Measurements from ENCODE around the gene TEX264. TPM values are rescaled to one million over a fixed set of nuclear protein-coding genes. Genes with fewer than 3 reads are reported as not detected.

Gene TEX264
- polyA plus RNA-seq, 1 donor = 21.7 TPM

DNA sequence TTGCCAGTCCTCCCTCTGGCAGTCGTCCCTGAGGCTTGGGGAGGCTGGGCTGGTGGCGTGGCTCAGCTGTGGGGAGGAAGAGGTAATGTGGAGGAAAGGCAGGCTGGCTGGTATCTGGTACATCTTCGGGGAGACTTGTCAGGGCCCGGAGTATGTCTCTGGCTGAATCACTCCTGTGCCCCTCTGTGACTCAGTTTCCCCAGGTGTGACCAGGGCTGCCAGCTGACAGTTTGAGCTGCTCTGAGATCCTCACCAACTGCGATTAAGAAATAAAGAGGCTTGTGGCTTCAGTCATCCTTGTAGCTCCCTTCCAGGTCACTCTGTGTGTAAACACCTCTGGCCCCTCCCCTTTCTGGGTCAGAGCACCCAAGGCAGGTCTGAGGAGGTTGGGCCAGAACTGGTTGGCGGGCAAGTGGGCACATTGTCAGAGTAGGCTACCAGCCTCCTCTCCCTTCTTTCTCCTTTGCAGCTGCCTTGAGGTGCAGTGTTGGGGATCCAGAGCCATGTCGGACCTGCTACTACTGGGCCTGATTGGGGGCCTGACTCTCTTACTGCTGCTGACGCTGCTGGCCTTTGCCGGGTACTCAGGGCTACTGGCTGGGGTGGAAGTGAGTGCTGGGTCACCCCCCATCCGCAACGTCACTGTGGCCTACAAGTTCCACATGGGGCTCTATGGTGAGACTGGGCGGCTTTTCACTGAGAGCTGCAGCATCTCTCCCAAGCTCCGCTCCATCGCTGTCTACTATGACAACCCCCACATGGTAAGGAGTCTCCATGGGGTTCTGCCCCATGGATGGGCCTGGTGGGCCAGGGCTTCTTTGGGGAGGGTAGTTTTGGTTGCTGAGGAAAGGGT, 3.0 kb downstream of the TEX264 start:
- DNase-seq (ENCODE audit: low read depth) = no peak

DNA sequence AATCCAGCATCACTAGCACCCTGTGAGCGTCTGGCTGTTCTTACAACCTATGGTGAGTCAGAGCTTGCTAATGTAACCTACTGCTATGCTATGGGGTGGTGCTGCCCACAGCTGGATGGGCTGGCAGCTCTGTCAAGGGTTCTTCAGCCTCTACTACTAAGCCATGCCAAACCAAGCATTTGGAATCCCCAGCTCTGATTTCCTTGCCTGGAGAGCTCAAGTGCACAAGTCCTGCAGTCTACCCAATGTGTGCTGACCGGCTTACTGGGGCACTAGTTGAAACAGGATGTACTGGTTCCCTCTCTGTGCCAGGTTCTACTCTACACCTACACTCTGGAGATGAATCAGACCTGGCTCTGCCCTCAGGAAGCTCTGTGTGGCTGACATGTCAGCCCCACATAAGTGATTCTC, 4.2 kb downstream of the TEX264 start:
- DNase-seq (ENCODE audit: low read depth) = no peak

DNA sequence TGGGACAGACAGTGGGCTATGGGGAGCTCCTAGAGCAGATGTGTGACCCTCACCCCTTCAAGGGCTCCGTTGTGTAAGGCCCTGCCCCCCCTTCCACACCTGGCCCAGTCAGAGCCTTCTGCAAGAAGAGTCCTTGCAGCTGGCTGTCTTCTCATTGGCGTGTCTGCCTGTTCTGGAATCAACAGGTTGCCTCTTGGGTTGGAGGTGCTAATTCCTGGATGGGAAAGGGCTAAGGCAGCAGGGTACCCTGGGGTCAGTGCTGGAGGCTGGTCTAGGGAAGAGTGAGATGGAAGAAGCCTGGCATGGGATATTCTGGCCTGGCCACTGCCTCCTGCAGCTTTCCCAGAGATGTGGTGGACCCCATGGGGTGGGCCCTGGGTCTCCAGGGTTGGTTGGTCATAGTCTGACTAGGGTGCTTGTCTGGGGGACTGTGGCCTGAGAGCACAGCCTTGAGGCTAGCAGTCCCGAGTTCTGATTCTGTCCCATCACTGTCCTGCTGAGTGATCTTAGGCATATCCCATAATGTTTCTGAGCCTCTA, 5.1 kb downstream of the TEX264 start:
- DNase-seq (ENCODE audit: low read depth) = no peak

DNA sequence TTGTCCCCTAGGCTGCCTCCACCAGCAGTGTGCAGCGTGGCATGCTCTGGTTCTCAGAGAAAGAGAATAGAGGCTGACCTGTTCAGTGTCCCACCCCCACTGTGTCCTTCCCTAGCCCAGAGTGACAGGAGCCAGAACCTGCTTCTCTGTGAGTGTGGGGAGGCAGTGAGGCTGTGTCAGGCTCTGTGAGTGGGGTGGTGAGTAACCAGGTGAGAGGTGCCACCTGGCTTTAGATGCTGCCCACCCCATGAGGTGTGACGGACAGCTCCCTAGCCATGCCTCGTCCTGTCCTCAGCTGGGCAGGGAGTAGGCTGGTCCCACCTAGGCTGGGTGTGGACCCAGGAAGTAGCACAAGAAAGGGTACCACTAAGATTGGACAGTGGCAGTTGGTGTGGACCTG, 6.3 kb downstream of the TEX264 start:
- no peak for DNase-seq (ENCODE audit: low read depth)

DNA sequence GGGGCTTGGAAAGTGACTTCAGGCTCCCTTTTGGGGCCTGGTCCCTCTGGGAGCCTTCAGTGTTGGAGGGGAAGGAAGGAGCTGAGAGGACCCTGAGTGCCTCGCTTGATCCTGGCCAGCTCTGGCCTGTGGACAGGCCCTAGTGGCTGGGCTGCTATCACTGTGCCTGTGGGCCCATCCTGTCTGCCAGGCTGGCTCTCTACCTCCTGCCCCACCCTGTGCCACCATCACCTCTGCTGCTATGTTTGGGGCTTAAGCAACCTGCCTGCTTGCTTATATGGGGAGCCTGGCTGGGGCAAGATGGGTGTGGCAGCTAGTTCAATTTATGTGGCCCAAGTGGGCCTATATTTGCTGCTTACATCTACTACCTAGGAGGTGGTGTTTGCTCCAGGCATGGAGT, 7.1 kb downstream of the TEX264 start:
- no peak for DNase-seq (ENCODE audit: low read depth)

DNA sequence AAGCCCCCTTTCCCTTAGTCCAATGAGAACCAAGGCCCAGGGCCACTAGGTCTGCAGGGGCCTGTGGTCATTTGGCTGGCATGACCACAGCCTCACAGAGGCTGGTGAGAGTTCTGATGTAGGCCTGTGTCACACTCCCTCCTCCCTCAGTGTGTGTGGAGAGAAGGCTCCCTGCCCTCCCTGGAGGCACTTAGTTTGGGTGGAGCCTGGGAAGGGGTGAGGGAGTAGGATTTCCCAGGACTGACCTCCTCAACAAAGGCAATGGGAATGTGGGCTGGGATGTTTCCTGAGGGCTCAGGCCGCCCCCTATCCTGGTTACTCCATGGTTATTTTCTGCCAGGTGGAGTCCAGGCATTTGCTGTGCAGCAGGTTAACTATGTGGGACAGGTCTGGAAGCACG, 7.6 kb downstream of the TEX264 start:
- DNase-seq (ENCODE audit: low read depth) = no peak

DNA sequence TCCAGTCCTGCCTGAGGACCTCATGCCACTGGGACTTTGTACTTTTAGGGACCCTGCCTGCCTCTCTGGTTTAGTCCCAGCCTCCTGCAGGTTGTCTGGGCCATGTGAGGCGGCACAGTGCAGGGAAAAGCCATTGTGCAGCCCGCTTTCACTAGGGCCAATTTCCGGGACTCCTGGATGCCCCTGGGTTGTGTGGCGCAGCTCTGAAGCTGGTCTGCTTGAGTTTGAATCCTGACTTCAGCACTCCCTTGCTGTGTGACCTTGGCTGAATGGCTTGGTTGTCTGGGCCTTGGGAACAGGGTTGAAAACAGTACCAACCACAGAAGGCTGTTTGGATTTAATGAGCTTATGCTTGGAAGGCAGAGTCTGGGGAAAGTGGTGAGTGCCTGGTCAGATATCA, 8.3 kb downstream of the TEX264 start:
- DNase-seq (ENCODE audit: low read depth) = no peak

DNA sequence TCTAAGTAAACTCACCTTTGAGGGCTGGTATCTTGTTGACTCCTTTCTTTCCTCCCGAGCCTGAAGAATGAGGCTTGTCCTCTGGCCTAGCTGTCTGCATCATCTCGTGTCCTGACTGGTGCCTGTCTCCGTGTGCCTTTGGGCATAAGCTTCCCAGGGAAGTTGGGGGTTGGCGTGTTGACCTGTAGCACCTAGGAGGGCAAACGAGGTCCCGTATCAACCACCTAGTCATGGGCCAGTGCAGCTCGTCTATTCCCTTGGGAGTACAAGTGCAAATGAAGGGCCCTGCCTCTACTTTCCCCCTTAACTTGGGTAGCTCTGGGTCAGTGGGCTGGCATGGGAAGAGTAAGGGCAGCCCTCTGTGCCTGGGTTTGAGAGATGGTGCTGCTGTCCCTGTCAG, 8.7 kb downstream of the TEX264 start:
- no peak for DNase-seq (ENCODE audit: low read depth)

DNA sequence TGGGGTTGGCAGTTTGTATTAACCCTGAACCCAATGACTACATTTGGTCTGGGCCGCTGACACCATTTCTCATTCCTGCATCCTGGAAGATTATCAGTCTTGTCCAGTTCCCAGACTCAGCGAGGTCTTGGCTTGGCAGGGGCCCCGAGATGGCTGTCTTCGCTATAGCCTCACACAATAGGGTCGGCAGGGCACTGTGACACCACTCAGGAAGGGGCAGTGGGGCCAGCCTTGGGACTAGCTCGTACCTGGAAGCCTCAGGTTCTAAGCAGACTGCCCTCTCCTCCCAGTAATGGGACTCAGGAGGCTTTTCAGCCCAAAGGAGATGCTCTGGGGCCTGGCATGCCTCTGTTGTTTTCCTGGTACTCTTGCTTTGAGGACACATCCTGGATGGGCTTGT, 9.1 kb downstream of the TEX264 start:
- DNase-seq (ENCODE audit: low read depth) = no peak

DNA sequence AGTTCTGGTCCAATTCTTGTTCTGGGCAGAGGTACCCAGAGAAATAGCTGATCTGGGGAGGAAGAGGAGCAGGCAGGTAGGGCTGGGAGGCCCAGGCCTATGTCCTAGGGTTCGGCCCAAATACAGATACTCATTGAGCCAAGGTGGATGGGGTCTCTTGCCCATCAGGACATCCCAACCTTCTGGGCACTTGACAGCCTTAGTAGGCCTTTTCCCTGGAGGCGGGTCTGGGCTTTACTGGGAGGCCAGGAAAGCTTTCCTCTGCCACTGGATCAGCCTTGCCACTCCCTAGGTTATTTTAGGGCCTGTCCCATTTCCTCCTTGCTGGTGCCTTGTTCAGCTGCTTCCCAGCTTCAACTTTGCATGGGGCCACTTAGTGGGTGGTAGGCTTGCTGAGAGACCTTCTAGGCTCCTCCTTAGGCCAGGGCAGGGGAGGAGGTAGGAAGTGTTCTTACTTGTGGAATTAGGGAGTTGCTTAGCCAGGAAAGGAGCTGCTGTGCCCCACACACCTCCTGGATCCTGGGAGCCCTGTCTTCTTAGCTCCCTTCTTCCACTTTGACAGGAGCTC, 9.7 kb downstream of the TEX264 start:
- no peak for DNase-seq (ENCODE audit: low read depth)

DNA sequence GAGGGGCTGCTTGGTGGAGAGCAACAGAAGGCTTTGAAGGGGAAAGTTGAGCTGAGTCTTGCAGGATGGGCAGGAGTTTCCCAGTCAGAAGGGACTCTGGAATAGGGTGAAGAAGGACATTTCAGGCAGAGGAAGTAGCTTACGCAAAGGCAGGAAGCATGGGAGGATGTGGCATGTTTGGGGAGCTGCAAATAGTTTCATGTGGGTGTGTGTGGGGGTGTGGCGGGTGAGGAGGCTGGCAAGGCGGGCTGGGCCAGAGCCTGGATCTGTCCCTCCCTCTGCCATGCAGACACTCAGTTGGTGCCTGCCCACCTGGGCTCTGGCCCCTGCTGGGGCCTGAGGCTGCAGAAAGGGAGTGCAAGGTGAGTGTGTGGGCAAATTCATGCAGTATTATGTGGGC, 10.4 kb downstream of the TEX264 start:
- DNase-seq (ENCODE audit: low read depth) = no peak

DNA sequence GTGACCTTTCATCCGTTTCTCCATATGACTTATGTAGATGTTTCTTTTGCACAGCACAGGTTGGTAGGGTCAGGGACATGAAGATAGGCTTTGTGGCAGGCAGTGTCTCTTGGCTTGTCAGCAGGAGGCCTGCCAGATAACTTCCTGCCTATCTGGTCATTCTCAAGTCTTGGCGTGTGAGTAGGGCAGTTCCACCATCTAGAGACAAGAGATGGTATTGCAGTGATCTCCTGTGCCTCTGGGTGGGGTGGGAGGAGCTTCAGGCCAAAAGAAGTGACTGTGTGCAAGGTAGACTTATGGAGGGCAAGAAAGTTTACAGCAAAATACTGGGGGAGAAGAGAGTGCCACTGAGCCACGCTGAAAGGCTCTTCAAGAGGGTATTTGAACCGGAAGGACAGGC, 11.0 kb downstream of the TEX264 start:
- peak; percentile 44 for DNase-seq (ENCODE audit: low read depth)

DNA sequence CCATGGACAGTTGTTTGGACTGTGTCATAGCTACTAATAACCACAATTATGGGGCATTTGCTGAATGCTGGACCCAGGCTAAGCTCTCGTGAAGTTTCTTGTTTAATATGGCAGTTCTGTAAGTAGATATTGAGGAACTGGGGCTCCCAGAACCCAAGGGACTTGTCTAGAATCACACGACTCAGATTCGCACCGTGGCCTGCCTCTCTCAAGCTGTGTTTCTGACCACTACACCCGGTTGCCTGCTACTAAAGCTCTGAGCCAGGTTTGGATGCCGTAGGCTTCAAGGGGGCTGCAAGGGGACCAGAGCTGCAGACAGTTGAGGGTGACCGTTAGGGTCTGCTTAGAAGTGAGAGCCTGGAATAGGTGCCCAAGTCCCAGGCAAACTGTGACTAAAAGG, 11.5 kb downstream of the TEX264 start:
- no peak for DNase-seq (ENCODE audit: low read depth)

DNA sequence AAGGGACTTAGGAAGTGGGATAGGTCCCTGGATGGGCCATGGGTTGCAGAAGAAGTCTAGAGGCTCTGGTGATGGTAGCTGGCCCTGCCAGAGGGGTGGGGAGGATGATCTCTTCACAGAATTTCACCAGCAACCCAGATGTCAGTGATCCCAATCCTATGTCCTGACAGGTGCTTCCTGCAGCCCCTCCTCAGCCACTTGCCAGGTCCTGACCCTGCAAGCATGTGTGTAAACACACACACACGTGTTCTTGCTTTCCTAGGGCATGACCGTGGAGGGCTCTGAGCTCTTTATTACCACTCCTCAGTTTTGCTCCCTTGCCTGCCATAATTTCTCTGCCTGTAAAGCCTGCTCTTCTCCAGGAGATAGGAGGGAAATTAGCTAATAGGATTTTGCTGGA, 12.5 kb downstream of the TEX264 start:
- DNase-seq (ENCODE audit: low read depth) = no peak

DNA sequence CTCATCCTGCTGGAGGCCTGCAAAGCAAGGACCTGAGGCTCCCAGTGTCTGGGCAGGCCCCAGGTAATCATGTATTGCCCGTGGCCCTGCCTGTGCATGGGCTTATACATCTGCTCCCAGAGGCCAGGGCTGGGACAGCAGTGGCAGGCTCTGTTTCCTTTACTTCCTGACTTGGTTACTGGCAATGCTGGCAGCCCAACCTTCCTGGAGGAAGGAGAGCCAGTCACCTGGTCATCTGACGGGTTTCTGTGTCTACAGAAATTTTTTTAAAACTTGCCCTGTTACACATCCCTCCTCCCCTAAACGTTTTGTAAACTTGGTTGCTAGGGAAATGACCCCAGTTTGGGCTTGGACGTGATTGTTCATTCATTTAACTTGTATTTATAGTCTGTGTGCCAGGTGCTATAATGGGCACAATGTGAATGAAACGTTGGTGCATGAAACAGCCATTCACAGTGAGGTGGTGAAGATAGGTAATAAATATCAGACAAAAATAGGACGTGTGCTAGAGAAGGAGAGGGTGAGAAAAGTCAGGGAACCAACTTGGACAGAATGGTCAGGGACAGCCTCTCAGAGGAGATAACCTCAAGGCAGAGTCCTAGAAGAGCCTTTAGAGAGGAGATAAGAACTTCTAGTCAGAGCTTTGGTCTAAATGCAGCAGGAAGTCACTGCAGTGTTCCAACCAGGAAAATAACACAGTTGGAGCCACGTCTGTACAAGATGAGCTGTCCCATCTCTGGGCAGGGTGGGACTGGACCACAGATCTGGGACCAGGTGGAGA, 14.1 kb downstream of the TEX264 start:
- no peak for DNase-seq (ENCODE audit: low read depth)

DNA sequence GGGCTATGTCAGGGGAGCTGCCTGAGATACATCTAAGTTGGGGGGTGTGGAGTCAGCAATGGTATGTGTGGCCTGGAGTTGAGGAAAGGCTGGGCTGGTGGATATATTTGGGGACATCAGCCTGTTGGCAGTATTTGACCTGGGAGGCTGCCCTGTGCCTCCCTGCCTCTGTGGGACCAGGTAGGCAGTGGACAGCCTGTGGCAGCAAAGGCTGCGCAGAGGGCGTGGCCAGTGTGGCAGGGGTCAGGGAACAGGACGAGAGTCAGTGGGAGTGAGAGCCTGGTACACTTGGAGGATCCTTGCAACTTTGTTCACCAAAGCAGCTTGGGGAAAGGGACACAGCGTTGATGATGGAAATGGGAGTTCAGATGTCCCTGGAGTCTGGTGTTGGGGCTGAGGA, 15.0 kb downstream of the TEX264 start:
- DNase-seq (ENCODE audit: low read depth) = no peak

DNA sequence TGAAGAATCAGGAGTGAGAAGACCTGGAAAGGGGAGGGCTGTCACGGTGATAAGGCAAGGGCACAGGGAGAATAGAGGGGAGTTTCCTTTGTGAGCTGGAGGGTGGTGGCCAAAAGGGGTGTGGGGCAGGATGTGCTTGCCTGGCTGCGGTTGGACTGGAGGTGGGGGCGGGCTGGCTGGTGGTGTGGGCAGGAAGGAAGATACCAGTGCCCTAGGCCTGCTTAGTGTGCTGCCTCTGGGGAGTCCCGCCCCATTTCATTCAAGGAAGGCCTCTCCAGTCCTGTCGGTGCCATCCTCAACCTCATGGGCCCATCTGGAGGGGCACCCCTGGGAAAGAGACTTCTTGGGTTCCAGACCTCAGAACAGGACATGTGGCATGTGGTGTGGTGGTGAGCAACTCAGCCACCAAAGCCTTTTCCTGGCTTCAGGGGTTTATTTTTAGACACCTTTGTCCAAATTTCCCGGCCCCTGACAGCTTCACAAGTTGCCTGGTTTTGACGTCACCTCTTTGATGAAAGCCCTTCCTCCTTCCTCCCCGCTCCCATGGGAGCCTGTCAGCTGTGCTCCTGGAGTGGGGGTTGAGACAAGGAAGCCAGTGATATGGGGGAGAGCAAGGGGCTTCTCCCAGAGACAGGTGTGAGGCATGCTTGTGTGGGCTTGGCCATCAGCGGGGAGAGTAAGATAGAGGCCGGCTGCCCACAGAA, 15.6 kb downstream of the TEX264 start:
- DNase-seq (ENCODE audit: low read depth) = no peak

DNA sequence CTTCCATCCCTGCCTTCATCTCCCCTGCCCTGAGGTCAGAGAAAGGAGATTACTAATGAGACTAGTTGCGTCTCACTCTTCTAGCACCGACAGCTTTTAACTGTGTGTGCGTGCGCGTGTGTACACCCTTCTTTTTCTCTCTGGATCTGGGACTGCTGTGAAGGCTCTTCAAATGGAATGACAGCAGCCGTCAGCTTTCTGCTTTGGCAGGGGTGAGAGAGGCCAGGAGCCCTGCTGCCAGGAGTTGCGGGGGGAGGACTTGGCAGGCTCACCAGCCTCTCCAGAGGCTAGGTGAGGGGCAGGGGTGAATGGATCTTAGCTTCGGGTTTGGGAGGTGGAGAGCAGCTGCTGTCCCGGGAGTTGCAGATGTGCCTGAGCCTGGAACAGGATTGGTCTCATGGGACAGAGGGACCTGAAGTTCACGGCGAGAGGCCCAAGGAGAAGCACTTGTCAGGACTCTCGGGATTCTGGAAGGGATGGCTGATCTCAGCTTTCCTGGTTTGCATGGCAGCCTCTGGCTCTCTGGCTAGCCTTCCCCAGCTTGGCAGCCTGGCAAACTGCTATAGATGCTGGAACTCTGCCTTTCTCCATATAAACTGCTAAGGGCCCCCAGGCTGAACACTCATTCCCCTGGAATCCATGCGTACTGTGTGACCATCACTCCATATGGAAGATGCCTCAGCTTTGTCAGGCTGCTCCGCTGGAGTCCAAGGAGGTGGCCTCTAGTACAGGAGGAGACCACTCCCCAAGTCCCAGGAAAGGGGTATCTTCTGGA, 16.6 kb downstream of the TEX264 start:
- DNase-seq (ENCODE audit: low read depth) = no peak

DNA sequence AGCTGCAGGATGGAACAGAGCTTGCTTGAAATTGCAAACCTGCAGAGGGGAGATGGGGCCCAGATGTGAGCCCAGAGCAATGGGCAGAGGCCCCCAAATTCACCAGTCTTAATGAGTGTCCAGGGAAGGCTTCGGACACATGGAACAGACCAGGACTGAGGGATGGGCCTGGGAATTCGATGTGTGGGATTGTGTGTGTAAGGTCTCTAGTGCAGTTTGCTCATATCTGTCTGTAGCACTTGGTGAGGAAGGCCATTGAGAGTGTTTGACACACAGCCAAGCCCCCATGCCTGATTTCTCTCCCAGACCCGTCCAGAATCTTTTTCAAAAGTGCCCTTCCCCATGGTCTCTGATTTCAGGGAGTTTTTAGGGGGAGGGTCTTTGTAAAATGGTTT, 17.2 kb downstream of the TEX264 start:
- no peak for DNase-seq (ENCODE audit: low read depth)

DNA sequence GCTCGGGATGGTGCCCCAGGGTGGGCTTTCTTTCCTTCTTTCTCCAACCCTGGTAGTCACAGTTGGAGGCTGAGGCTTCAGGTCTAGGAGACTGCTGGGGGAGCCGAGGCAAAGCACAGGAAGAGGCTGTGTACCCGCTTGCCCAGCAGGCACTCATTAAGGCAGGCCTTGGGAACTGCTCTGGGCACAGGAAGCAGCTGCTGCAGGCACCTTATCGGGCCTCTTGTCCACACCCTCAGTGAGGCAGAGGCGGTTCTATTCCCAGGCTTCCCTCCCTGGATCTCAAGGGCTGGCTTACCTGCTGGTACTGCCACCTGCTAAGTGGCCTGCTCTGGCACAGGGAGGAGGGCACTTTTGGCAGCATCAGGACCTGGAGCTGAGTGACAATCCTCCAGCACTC, 20.0 kb downstream of the TEX264 start:
- DNase-seq (ENCODE audit: low read depth) = no peak

DNA sequence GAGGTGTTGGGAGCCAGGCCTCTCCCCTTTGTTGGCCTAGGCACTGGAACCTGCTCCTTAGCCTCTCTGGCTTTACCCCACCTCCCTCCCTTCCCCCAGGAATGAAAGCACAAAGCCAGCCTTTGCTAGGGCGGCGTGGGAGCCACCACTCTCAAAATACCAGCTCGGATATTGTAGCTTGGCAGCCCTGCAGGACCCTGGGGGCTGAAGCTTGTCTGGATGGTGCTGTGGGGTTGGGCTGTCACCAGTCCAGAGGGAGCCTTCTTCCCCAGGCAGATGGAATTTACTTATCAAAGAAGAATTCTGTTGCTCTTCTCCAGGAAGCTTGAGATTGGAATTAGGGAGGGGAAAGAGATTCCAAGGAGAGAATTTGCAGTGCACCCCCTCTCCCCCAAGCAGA, 20.9 kb downstream of the TEX264 start:
- no peak for DNase-seq (ENCODE audit: low read depth)
